Measurements from ENCODE around the gene NDUFV1.

DNA sequence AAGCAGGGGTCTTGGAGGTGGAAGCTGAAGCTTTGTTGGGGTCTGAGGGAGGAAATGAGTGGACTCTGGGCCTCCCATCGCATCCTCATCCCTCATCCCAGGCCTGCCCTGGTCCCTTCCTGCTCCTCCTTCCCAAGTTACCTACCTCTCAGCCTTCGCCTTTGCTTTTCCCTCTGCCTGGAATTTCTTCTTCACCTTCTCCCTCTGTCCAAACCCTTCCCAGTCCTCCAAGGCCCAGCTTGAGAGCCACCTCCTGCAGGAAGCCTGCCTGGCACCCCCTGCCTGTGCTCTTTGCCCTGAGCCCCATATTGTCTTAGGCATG is 25.1 kb downstream of the NDUFV1 start:
- TF ChIP-seq, protein P1, sequence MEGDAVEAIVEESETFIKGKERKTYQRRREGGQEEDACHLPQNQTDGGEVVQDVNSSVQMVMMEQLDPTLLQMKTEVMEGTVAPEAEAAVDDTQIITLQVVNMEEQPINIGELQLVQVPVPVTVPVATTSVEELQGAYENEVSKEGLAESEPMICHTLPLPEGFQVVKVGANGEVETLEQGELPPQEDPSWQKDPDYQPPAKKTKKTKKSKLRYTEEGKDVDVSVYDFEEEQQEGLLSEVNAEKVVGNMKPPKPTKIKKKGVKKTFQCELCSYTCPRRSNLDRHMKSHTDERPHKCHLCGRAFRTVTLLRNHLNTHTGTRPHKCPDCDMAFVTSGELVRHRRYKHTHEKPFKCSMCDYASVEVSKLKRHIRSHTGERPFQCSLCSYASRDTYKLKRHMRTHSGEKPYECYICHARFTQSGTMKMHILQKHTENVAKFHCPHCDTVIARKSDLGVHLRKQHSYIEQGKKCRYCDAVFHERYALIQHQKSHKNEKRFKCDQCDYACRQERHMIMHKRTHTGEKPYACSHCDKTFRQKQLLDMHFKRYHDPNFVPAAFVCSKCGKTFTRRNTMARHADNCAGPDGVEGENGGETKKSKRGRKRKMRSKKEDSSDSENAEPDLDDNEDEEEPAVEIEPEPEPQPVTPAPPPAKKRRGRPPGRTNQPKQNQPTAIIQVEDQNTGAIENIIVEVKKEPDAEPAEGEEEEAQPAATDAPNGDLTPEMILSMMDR (conservative IDR thresholded peaks at IDR 0.05) = no peak
- no peak for TF ChIP-seq EZH2 (IDR thresholded peaks at IDR 0.05; ENCODE audit: low read depth)

All from PC-9 (cell line).